WTC11 (cell line): ENCODE data around the gene MRPL54. TPM values are rescaled to one million over a fixed set of nuclear protein-coding genes. Genes with fewer than 3 reads are reported as not detected.

Experiments
- ATAC-seq: fragments of 200-7000 bp; cut with Tn5 transposase; 2 replicates; pipeline ENCODE4 v1.10.0; 2021; ENCODE audit warnings: mild to moderate bottlenecking, moderate library complexity
- CTCF ChIA-PET: fragments of 300-600 bp; sonication (Branson Sonifier 250); formaldehyde crosslinking; loops from one replicate; lab custom pipeline; 2021; ENCODE audit warnings: antibody characterized with exemption; lab: Charles Lee
- POLR2A ChIA-PET: fragments of 350-600 bp; sonication (Branson Sonifier 250); formaldehyde crosslinking; loops from one replicate; lab custom pipeline; 2021; ENCODE audit warnings: antibody characterized with exemption; lab: Charles Lee
- DNase-seq: peaks from one replicate; pipeline ENCODE4 v3.0.0; 2021; ENCODE audit warnings: low spot score
- H3K27ac Mint-ChIP-seq: 2 replicates; pipeline ENCODE4 v1.8.0; 2021; ENCODE audit warnings: mixed read lengths
- H3K27me3 Mint-ChIP-seq: 2 replicates; pipeline ENCODE4 v1.8.0; 2021; ENCODE audit warnings: low read depth, mild to moderate bottlenecking, moderate library complexity, mixed read lengths
- H3K36me3 Mint-ChIP-seq: 2 replicates; pipeline ENCODE4 v1.8.0; 2021; ENCODE audit warnings: mixed read lengths
- H3K4me1 Mint-ChIP-seq: 2 replicates; pipeline ENCODE4 v1.8.0; 2022; ENCODE audit warnings: mixed read lengths
- H3K4me3 Mint-ChIP-seq: 2 replicates; pipeline ENCODE4 v1.8.0; 2021; ENCODE audit warnings: mild to moderate bottlenecking, moderate library complexity, mixed read lengths
- H3K9me3 Mint-ChIP-seq: 2 replicates; pipeline ENCODE4 v1.8.0; 2021; ENCODE audit warnings: mixed read lengths
- ARID4B ChIP-seq: sonication (generic); formaldehyde crosslinking; IDR thresholded peaks from 2 replicates; pipeline ENCODE4 v1.8.0; 2023; ENCODE audit warnings: missing genetic modification reagents, mild to moderate bottlenecking, borderline replicate concordance
- ATF2 ChIP-seq: sonication (generic); formaldehyde crosslinking; IDR thresholded peaks from 2 replicates; pipeline ENCODE4 v1.8.1; 2022; ENCODE audit warnings: low read depth, missing genetic modification reagents, borderline replicate concordance
- ATF3 ChIP-seq: sonication (generic); formaldehyde crosslinking; conservative IDR thresholded peaks from 2 replicates; pipeline ENCODE4 v1.8.1; 2022; ENCODE audit warnings: mild to moderate bottlenecking, missing genetic modification reagents
- CREM ChIP-seq: sonication (generic); formaldehyde crosslinking; IDR thresholded peaks from 2 replicates; pipeline ENCODE4 v1.8.1; 2022; ENCODE audit warnings: mild to moderate bottlenecking, missing genetic modification reagents, moderate library complexity
- CTCF ChIP-seq: fragments of 200-600 bp; IDR thresholded peaks from 2 replicates; pipeline ENCODE4 v1.8.0; 2022; ENCODE audit warnings: antibody characterized with exemption
- E2F1 ChIP-seq: sonication (generic); formaldehyde crosslinking; IDR thresholded peaks from 2 replicates; pipeline ENCODE4 v1.8.0; 2022; ENCODE audit warnings: mild to moderate bottlenecking, missing genetic modification reagents
- ELF4 ChIP-seq: sonication (generic); formaldehyde crosslinking; IDR thresholded peaks from 2 replicates; pipeline ENCODE4 v1.8.1; 2022; ENCODE audit warnings: low read depth, mild to moderate bottlenecking, moderate library complexity, missing genetic modification reagents
- GTF2I ChIP-seq: fragments of 250-450 bp; sonication (Bioruptor Pico); conservative IDR thresholded peaks from 2 replicates; pipeline ENCODE4 v1.4.0; 2021; ENCODE audit warnings: mild to moderate bottlenecking
- KAT7 ChIP-seq: sonication (generic); formaldehyde crosslinking; IDR thresholded peaks from 2 replicates; pipeline ENCODE4 v1.8.1; 2023; ENCODE audit warnings: missing genetic modification reagents, mild to moderate bottlenecking, borderline replicate concordance
- MLX ChIP-seq: sonication (generic); formaldehyde crosslinking; IDR thresholded peaks from 2 replicates; pipeline ENCODE4 v1.8.1; 2023; ENCODE audit warnings: mild to moderate bottlenecking, missing genetic modification reagents, moderate library complexity
- RORB ChIP-seq: fragments of 250-450 bp; sonication (Bioruptor Pico); IDR thresholded peaks from 2 replicates; pipeline ENCODE4 v1.9.0; 2021; ENCODE audit warnings: mild to moderate bottlenecking
- SMAD4 ChIP-seq: sonication (generic); formaldehyde crosslinking; IDR thresholded peaks from 2 replicates; pipeline ENCODE4 v1.8.0; 2022; ENCODE audit warnings: mild to moderate bottlenecking, missing genetic modification reagents
- TP53 ChIP-seq: sonication (generic); formaldehyde crosslinking; IDR thresholded peaks from 2 replicates; pipeline ENCODE4 v1.8.1; 2023; ENCODE audit warnings: mild to moderate bottlenecking, missing genetic modification reagents
- ZBTB43 ChIP-seq: sonication (generic); formaldehyde crosslinking; IDR thresholded peaks from 2 replicates; pipeline ENCODE4 v1.8.1; 2023; ENCODE audit warnings: mild to moderate bottlenecking, missing genetic modification reagents
- ZNF396 ChIP-seq: fragments of 250-450 bp; sonication (Bioruptor Pico); IDR thresholded peaks from 2 replicates; pipeline ENCODE4 v1.8.0; 2021; ENCODE audit warnings: mild to moderate bottlenecking, moderate library complexity, borderline replicate concordance
- total RNA-seq: library from RNA; stranded (reverse); gene quantifications from 3 replicates; pipeline ENCODE4 v1.2.3, GENCODE V29; 2021

The MRPL54 gene
- total RNA-seq, 1 experiment from 2014 or later, result 62.3 TPM

- Mint-ChIP-seq H3K9me3 (no peaks in the 10 kb centered on the region), H3K4me3 (peak overlapping the region; percentile 83), H3K27me3 (no peaks in the 10 kb centered on the region), H3K36me3 (no peaks in the 10 kb centered on the region), H3K27ac (0 out of 2 replicates have a peak overlapping the region, but pooled peaks have one; percentile 32), H3K4me1 (peaks cover 16% of the 10 kb centered on the region)
- ATAC-seq, result no peak
- CTCF ChIA-PET, result interaction anchor here (0.6 to 6.9 kb wide), 17 partner anchors 9 to 803 kb away, joined by 3 to 65 read pairs (median 4); partner anchors contain the start of genes MRPL54 and TJP3
- no peak for DNase-seq
- POLR2A ChIA-PET, result interaction anchor here (0.5 to 1.3 kb wide), 4 partner anchors 26 to 1229 kb away, joined by 3 to 4 read pairs (median 3); partner anchors contain the start of gene PLIN3
- TF ChIP-seq ATF3 (CRISPR knock-in tag), result no peak
- TF ChIP-seq ATF2 (CRISPR knock-in tag), result no peak
- no peak for TF ChIP-seq CTCF
- no peak for TF ChIP-seq KAT7
- TF ChIP-seq SMAD4 (CRISPR knock-in tag), result no peak
- TF ChIP-seq TP53 (CRISPR knock-in tag), result no peak
- TF ChIP-seq ZBTB43, result no peak
- no peak for TF ChIP-seq ELF4 (CRISPR knock-in tag)
- no peak for TF ChIP-seq MLX
- TF ChIP-seq ARID4B (CRISPR knock-in tag), result no peak
- TF ChIP-seq ZNF396 (CRISPR knock-in tag), result no peak
- no peak for TF ChIP-seq RORB (CRISPR knock-in tag)
- no peak for TF ChIP-seq CREM (CRISPR knock-in tag)
- TF ChIP-seq E2F1 (CRISPR knock-in tag), result no peak
- TF ChIP-seq GTF2I (CRISPR knock-in tag), result no peak
Measured at GRCh38 chr19:3721887-3722442, 40.5 kb upstream of the MRPL54 start.
